Endothelial cell of umbilical vein (primary cell): ENCODE data around the gene MRGPRD. TPM values are rescaled to one million over a fixed set of nuclear protein-coding genes. Genes with fewer than 3 reads are reported as not detected.

Experiments
- BruUV-seq: library from RNA; stranded (reverse); fragments of 400-500 nt; replicated peaks from 2 replicates; lab custom pipeline; 2021; lab: Mats Ljungman, UMichigan
- CTCF ChIA-PET: fragments of 300-600, 350-600 bp; sonication (Branson Sonifier 250); formaldehyde crosslinking; loops from one replicate; lab custom pipeline; 2021; ENCODE audit warnings: antibody characterized with exemption, inconsistent platforms; lab: Charles Lee
- POLR2A ChIA-PET: fragments of 300-600, 350-600 bp; sonication (Branson Sonifier 250); formaldehyde crosslinking; loops from one replicate; lab custom pipeline; 2021; ENCODE audit warnings: antibody characterized with exemption, inconsistent platforms; lab: Charles Lee
- DNase-seq: peaks from one replicate; pipeline ENCODE4 v3.0.0-alpha.2; 2011; ENCODE audit warnings: low read depth, low spot score
- FAIRE-seq: peaks from 2 replicates; lab custom pipeline; 2011; peaks lifted over from hg19 to GRCh38; lab: Jason Lieb, UNC
- H2AFZ ChIP-seq: 2 replicates; pipeline ENCODE4 v1.6.0; 2012; ENCODE audit warnings: low read depth, low read length, control low read depth, inconsistent platforms
- H3K27ac ChIP-seq: 2 replicates; pipeline ENCODE4 v1.5.1; 2011; ENCODE audit warnings: low read depth, mild to moderate bottlenecking, control low read depth, low read length, moderate library complexity; ENCODE audit not compliant: insufficient read depth
- H3K27me3 ChIP-seq, 2 experiments: 2 replicates each; pipeline versions ENCODE4 v1.6.0 to v1.6.1; 2011; ENCODE audit warnings: low read length in 2 of 2, mixed read lengths in 1 of 2; ENCODE audit not compliant: control insufficient read depth in 2 of 2, insufficient read depth in 2 of 2
- H3K36me3 ChIP-seq, 2 experiments: 2 replicates in 1 of 2; 3 replicates in 1 of 2; pipeline ENCODE4 v1.5.1; 2011; ENCODE audit warnings: low read length in 2 of 2, mild to moderate bottlenecking in 1 of 2, moderate library complexity in 1 of 2; ENCODE audit not compliant: control insufficient read depth in 2 of 2, insufficient read depth in 2 of 2; ENCODE audit errors: extremely low read depth in 1 of 2
- H3K4me1 ChIP-seq: 3 replicates; pipeline ENCODE4 v1.5.1; 2011; ENCODE audit warnings: mild to moderate bottlenecking, low read length; ENCODE audit not compliant: control insufficient read depth, insufficient read depth; ENCODE audit errors: extremely low read depth
- H3K4me2 ChIP-seq: 2 replicates; pipeline ENCODE4 v1.6.1; 2011; ENCODE audit warnings: low read length, control low read depth, mixed read lengths; ENCODE audit not compliant: insufficient read depth
- H3K4me3 ChIP-seq, 3 experiments: fragments of 200-600 bp in 1 of 3; sonication (generic), shearing (Covaris generic) in 1 of 3; replicated peaks in 1 of 3; 2 replicates each; pipeline ENCODE4 v1.5.1; 2011 to 2016; ENCODE audit warnings: control low read depth in 3 of 3, low read length in 3 of 3, mild to moderate bottlenecking in 2 of 3, inconsistent platforms in 1 of 3, low read depth in 1 of 3, moderate library complexity in 1 of 3; ENCODE audit not compliant: insufficient read depth in 1 of 3
- H3K79me2 ChIP-seq: 2 replicates; pipeline ENCODE4 v1.6.0; 2012; ENCODE audit warnings: low read length, inconsistent platforms; ENCODE audit not compliant: control insufficient read depth, insufficient read depth
- H3K9ac ChIP-seq: replicated peaks from 2 replicates; pipeline ENCODE3; 2011; ENCODE audit warnings: low read length, control low read depth; ENCODE audit not compliant: insufficient read depth; ENCODE audit errors: extremely low read depth
- H3K9me1 ChIP-seq: replicated peaks from 3 replicates; pipeline ENCODE4 v1.6.0; 2011; ENCODE audit warnings: mild to moderate bottlenecking, low read length; ENCODE audit not compliant: control insufficient read depth, insufficient read depth; ENCODE audit errors: extremely low read depth
- H3K9me3 ChIP-seq: replicated peaks from 2 replicates; pipeline ENCODE4 v1.5.1; 2012; ENCODE audit warnings: low read length, inconsistent platforms; ENCODE audit not compliant: control insufficient read depth, insufficient read depth
- H4K20me1 ChIP-seq: replicated peaks from 2 replicates; pipeline ENCODE3; 2011; ENCODE audit warnings: mild to moderate bottlenecking, low read length; ENCODE audit not compliant: control insufficient read depth, insufficient read depth; ENCODE audit errors: extremely low read depth
- EZH2 ChIP-seq: IDR thresholded peaks from 2 replicates; pipeline ENCODE4 v1.6.1; 2012; ENCODE audit warnings: borderline replicate concordance, low read depth, mild to moderate bottlenecking, moderate library complexity, low read length, inconsistent platforms; ENCODE audit not compliant: severe bottlenecking
- FOS ChIP-seq: IDR thresholded peaks from 2 replicates; pipeline ENCODE4 v1.6.1; 2011; ENCODE audit warnings: mild to moderate bottlenecking, low read length, moderate library complexity, borderline replicate concordance; ENCODE audit not compliant: insufficient read depth
- GATA2 ChIP-seq: IDR thresholded peaks from 2 replicates; pipeline ENCODE4 v1.7.0; 2011; ENCODE audit warnings: low read depth, mild to moderate bottlenecking, moderate library complexity, mixed read lengths, low read length; ENCODE audit not compliant: insufficient read length, insufficient read depth
- JUN ChIP-seq: IDR thresholded peaks from 2 replicates; pipeline ENCODE4 v1.6.1; 2011; ENCODE audit warnings: borderline replicate concordance, low read depth; ENCODE audit not compliant: insufficient read length, insufficient read depth
- MYC ChIP-seq: IDR thresholded peaks from one replicate; pipeline ENCODE4 v1.6.1; 2011; ENCODE audit warnings: mild to moderate bottlenecking, low read depth, low read length
- POLR2A ChIP-seq: IDR thresholded peaks from 2 replicates; pipeline ENCODE4 v1.6.1; 2012; ENCODE audit warnings: low read depth, mild to moderate bottlenecking, control low read depth, low read length
- POLR2AphosphoS5 ChIP-seq: IDR thresholded peaks from 2 replicates; pipeline ENCODE4 v1.6.1; 2012; ENCODE audit warnings: low read depth, mild to moderate bottlenecking, control low read depth, low read length, moderate library complexity; ENCODE audit not compliant: insufficient read depth
- dilution Hi-C: fragments of 300-500 bp; cut with MboI; formaldehyde crosslinking; loops from one replicate; pipeline ENCODE4 v1.15.0; 2019; ENCODE audit warnings: low sequenced_read_pairs; ENCODE audit not compliant: extremely low pct_ligation_motif_present
- intact Hi-C: fragments of 100-400 bp; cut with micrococcal nuclease; formaldehyde crosslinking; loops from one replicate; pipeline ENCODE4 v1.10.0; 2022
- polyA plus RNA-seq, 4 experiments: library from polyadenylated mRNA; depleted of rRNA in 3 of 4; stranded (reverse) in 3 of 4; unstranded in 1 of 4; fragments of >200 nt; gene quantifications; 2 replicates each; pipeline versions ENCODE4 v1.2.1 to v1.2.3, GENCODE V29; 2011 to 2012; ENCODE audit warnings: missing spikeins in 1 of 4
- total RNA-seq: library from RNA; stranded (reverse); gene quantifications from 2 replicates; pipeline ENCODE4 v1.2.3, GENCODE V29; 2021
- TF ChIP-seq, protein P1 (sequence below): IDR thresholded peaks from 2 replicates; pipeline ENCODE4 v1.6.1; 2011; ENCODE audit not compliant: insufficient read depth, insufficient read length
- TF ChIP-seq, protein P2 (sequence below), 2 donors: IDR thresholded peaks; 1 replicate in 1 of 2; 2 replicates in 1 of 2; pipeline ENCODE4 v1.5.1; 2011; ENCODE audit warnings: low read length in 2 of 2, mild to moderate bottlenecking in 2 of 2, moderate library complexity in 2 of 2, control low read depth in 1 of 2, inconsistent platforms in 1 of 2, low read depth in 1 of 2; ENCODE audit not compliant: insufficient read depth in 1 of 2; ENCODE audit errors: extremely low read depth in 1 of 2

Gene MRGPRD
- total and polyA plus RNA-seq, 2 donors (not counting 3 experiments of a cell fraction or from before 2014, with no cell fraction given), result not detected

DNA sequence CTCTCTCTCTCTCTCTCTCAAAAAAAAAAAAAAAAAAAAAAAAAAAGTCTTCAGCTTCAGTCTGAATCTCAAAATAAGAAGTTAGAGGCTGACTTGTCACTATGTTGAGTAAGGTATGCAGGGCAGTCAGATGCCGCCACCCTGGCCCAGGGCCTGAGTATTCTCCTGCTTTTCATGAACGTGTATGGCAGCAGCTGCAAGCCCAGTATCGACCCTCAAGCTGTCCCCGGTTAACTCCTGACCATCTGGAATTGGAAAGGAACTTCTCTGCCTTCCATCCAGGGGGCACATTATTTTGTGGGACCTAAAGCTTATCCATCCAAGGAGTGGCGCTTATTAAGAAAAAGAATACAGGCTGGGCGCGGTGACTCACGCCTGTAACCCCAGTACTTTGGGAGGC, 11.4 kb downstream of the MRGPRD start:
- Histone ChIP-seq H3K4me2 (no peak overlapping the region), H3K79me2 (no peaks in the 10 kb centered on the region), H3K27ac (no peak overlapping the region), H3K36me3 (no peaks in the 10 kb centered on the region), H3K27me3 (peaks cover 1 to 16% of the 10 kb centered on the region in 2 experiments), H3K9me3 (no peaks in the 10 kb centered on the region), H3K9me1 (no peaks in the 10 kb centered on the region), H4K20me1 (no peaks in the 10 kb centered on the region), H3K4me3 (no peak overlapping the region), H3K4me1 (no peaks in the 10 kb centered on the region), H2AFZ (no peak overlapping the region), H3K9ac (no peak overlapping the region)
- TF ChIP-seq, protein P1, sequence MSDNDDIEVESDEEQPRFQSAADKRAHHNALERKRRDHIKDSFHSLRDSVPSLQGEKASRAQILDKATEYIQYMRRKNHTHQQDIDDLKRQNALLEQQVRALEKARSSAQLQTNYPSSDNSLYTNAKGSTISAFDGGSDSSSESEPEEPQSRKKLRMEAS, result no peak
- TF ChIP-seq GATA2 (no peak), POLR2A (no peak), POLR2AphosphoS5 (no peak), EZH2 (no peak)
- FAIRE-seq, result no peak
- BruUV-seq, result no TSS peak
- CTCF ChIA-PET, result interaction anchor here (1.7 kb wide), 1 partner anchor 11 kb away, joined by 4 read pairs; no protein-coding TSS in a partner anchor
- dilution Hi-C loops (no loop called here), intact Hi-C loops (no loop called here)
- POLR2A ChIA-PET, result no interaction called here
- DNase-seq, result no peak

DNA sequence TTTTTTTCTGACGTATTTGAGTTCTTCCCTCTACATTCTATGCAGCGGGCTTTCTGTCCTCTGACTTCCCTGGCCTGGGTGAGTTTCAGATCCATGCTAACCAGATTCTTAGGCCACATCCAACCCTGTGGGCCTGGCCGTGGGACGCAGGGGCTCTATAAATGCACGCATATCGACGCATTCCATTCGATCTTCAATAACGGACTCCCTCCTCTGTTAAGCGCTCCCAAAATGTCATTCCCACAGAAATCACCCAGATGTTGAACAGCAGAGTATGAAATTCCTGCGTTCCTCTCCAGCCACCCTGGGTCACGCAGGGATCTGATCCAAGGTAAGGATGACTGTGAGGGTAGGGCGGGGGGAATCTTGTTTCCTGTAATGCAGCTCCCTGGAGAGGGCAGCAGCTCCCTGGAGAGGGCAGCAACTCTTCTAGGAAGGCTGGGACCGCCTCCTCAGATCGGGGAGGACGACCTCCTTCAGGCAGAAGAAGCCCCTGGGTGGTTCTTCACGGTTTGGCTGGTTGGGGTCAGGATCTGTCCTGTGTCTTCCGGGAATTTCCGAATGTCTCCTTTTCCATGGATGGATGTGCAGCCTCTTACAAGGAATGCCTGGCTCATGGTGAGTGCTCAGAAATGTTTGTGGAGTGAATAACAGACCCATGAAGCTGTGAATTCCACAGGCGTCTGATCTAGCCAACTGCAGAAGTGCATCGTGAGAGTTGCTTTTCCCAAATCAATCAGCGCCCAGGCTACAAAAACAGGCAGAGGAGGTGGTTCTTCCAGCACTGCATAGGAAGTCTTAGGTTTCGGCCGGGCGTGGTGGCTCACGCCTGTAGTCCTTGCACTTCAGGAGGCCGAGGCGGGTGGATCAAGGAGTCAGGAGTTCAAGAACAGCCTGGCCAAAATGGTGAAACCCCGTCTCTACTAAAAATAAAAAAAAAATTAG, 12.2 kb downstream of the MRGPRD start:
- Histone ChIP-seq H3K4me3 (no peak overlapping the region), H4K20me1 (no peaks in the 10 kb centered on the region), H3K9ac (no peak overlapping the region), H3K27me3 (peaks cover 3 to 16% of the 10 kb centered on the region in 2 experiments), H3K79me2 (no peaks in the 10 kb centered on the region), H3K27ac (no peak overlapping the region), H2AFZ (no peak overlapping the region), H3K4me1 (no peaks in the 10 kb centered on the region), H3K9me3 (no peaks in the 10 kb centered on the region), H3K36me3 (no peaks in the 10 kb centered on the region), H3K9me1 (no peaks in the 10 kb centered on the region), H3K4me2 (no peak overlapping the region)
- no peak for FAIRE-seq
- DNase-seq, result no peak
- TF ChIP-seq FOS, result no peak
- no peak for TF ChIP-seq EZH2
- no peak for TF ChIP-seq POLR2A
- TF ChIP-seq MYC, result no peak
- no peak for TF ChIP-seq POLR2AphosphoS5
- TF ChIP-seq, protein P1, result no peak
- no peak for TF ChIP-seq GATA2
- no peak for TF ChIP-seq JUN
- TF ChIP-seq, protein P2, sequence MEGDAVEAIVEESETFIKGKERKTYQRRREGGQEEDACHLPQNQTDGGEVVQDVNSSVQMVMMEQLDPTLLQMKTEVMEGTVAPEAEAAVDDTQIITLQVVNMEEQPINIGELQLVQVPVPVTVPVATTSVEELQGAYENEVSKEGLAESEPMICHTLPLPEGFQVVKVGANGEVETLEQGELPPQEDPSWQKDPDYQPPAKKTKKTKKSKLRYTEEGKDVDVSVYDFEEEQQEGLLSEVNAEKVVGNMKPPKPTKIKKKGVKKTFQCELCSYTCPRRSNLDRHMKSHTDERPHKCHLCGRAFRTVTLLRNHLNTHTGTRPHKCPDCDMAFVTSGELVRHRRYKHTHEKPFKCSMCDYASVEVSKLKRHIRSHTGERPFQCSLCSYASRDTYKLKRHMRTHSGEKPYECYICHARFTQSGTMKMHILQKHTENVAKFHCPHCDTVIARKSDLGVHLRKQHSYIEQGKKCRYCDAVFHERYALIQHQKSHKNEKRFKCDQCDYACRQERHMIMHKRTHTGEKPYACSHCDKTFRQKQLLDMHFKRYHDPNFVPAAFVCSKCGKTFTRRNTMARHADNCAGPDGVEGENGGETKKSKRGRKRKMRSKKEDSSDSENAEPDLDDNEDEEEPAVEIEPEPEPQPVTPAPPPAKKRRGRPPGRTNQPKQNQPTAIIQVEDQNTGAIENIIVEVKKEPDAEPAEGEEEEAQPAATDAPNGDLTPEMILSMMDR (IDR thresholded peaks at IDR 0.05; ENCODE audit: extremely low read depth in 1 of 2, insufficient read depth in 1 of 2, low read depth in 1 of 2, low read length in 2 of 2), result no peak
- CTCF ChIA-PET, result interaction anchor here (1.7 kb wide), 1 partner anchor 10 kb away, joined by 4 read pairs; no protein-coding TSS in a partner anchor
- POLR2A ChIA-PET, result no interaction called here
- dilution Hi-C loops (no loop called here), intact Hi-C loops (no loop called here)
- no TSS peak for BruUV-seq
